Pancreas (tissue), 10 donors: ENCODE results near the gene INS. TPM values are rescaled to one million over a fixed set of nuclear protein-coding genes. Genes with fewer than 3 reads are reported as not detected.
A peak's percentile ranks its signal among the peaks of the same experiment; 100 is the strongest.

Experiments used
- ATAC-seq, 4 donors: fragments of 200-7000 bp; cut with Tn5 transposase; one replicate each; pipeline versions ENCODE4 v1.8.0 to v1.9.1; 2020; ENCODE audit warnings: mild to moderate bottlenecking in 4 of 4, moderate library complexity in 4 of 4
- DNase-seq, 6 donors: peaks; one replicate each; pipeline ENCODE4 v3.0.0-alpha.2; 2020
- FAIRE-seq: peaks from 2 replicates; lab custom pipeline; 2012; peaks lifted over from hg19 to GRCh38; lab: Jason Lieb, UNC
- H3K27ac ChIP-seq, 4 donors: fragments of 200-600 bp; sonication (generic); 1 replicate in 3 of 4; 2 replicates in 1 of 4; pipeline versions ENCODE4 v1.5.0 to v1.8.0; 2020
- H3K27me3 ChIP-seq, 4 donors: fragments of 200-600 bp; one replicate each; pipeline ENCODE4 v1.8.0; 2021
- H3K36me3 ChIP-seq, 3 donors: fragments of 200-600 bp; sonication (generic) in 1 of 3; one replicate each; pipeline versions ENCODE4 v1.5.0 to v1.8.0; 2020 to 2021
- H3K4me1 ChIP-seq, 3 donors: fragments of 200-600 bp; one replicate each; pipeline ENCODE4 v1.8.0; 2021
- H3K4me3 ChIP-seq, 4 donors: fragments of 200-600 bp; sonication (generic) in 2 of 4; one replicate each; pipeline versions ENCODE4 v1.5.0 to v1.8.0; 2020 to 2021
- H3K9me3 ChIP-seq, 4 donors: fragments of 200-600 bp; one replicate each; pipeline ENCODE4 v1.8.0; 2021
- WGBS, 2 donors: extraction: QIAGEN DNeasy Blood & Tissue Kit; methylation state at CpG; one replicate each; pipeline ENCODE4 v1.1.7; 2013; 5-methylcytosine and 5-hydroxymethylcytosine counted together
- intact Hi-C, 3 donors: fragments of 100-400 bp; cut with DNase I; formaldehyde crosslinking; loops; one replicate each; pipeline versions ENCODE4 v1.11.1 to v1.14.2; 2022
- polyA plus RNA-seq, 2 donors: library from polyadenylated mRNA; stranded (reverse); fragments of 200-250 nt; gene quantifications; one replicate each; pipeline ENCODE4 v1.2.3, GENCODE V29; 2013
- total RNA-seq, 6 donors: library from RNA; stranded (reverse); fragmentation: NEBNext Ultra II Directional in 4 of 6; extraction: Animal tissue kit (Norgen Biotek cat#: 25700) in 4 of 6; gene quantifications; one replicate each; pipeline versions ENCODE4 v1.2.1 to v1.2.4, GENCODE V29; 2021 to 2023
- TF ChIP-seq, protein P1 (sequence below), 4 donors: fragments of 200-600 bp; sonication (generic) in 3 of 4; IDR thresholded peaks; one replicate each; pipeline versions ENCODE4 v1.5.0 to v1.8.0; 2021; ENCODE audit warnings: antibody characterized with exemption in 4 of 4
- donor health status: healthy with polysubstance abuse.
- donor health status: DM: no; HTN: no; CAD: no; lungs with moderate emphysema.
- donor health status: DM: no; HTN: no; CAD: no.
- donor health status: control.
- donor health status: control.
- donor health status: Bipolar disorder and iron deficiency.
- donor health status: DM: yes; HTN: yes; CAD: no.
- donor health status: DM: no; HTN: no; CAD: no.
- donor health status: DM: no; HTN: no; CAD: no.
- donor health status: DM: yes; HTN: yes; CAD: no.

The INS gene
- total and polyA plus RNA-seq, 8 donors, result 1,425 to 145,342 (median 6,399) TPM

DNA sequence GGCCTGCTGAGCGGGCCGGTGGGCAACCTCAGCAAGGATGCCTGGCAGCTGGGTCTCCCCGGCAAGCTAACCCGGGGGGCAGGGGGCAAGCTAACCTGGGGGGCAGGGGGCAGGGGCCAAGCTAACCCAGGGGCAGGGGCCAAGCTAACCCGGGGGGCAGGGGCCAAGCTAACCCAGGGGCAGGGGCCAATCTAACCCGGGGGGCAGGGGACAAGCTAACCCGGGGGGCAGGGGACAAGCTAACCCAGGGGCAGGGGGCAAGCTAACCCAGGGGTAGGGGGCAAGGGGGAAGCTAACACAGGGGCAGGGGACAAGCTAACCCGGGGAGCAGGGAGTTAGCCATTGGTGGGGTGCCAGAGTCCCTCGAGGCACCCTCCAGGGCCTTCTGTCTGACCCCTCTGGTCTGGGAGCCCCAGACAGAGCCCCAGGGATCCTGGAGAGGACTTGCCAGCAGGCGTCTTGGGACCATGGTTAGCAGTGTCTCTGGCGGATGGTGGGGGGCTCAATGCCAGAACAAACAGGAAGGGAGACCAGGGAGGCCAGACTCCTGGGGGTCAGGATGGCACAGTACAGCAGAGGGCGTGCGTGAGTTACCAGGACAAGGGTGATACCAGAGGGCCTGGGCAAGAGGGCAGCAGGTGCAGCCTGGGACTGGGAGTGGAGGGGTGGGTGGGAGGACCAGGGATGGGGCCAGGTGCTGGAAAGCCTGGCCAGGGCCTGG lies 37.9 kb downstream of the INS start:
- peak in 3 of 6 donors; percentile 26 to 66 (median 52) for DNase-seq
- no peak for FAIRE-seq
- 64 to 74% methylated on average over 13 of the region's 13 CpGs for WGBS, 2 donors
- Histone ChIP-seq H3K27me3 (no peaks in the 10 kb centered on the region), H3K4me1 (no peaks in the 10 kb centered on the region), H3K9me3 (no peaks in the 10 kb centered on the region), H3K4me3 (no peak overlapping the region), H3K36me3 (no peaks in the 10 kb centered on the region), H3K27ac (no peak overlapping the region)
- TF ChIP-seq, protein P1, sequence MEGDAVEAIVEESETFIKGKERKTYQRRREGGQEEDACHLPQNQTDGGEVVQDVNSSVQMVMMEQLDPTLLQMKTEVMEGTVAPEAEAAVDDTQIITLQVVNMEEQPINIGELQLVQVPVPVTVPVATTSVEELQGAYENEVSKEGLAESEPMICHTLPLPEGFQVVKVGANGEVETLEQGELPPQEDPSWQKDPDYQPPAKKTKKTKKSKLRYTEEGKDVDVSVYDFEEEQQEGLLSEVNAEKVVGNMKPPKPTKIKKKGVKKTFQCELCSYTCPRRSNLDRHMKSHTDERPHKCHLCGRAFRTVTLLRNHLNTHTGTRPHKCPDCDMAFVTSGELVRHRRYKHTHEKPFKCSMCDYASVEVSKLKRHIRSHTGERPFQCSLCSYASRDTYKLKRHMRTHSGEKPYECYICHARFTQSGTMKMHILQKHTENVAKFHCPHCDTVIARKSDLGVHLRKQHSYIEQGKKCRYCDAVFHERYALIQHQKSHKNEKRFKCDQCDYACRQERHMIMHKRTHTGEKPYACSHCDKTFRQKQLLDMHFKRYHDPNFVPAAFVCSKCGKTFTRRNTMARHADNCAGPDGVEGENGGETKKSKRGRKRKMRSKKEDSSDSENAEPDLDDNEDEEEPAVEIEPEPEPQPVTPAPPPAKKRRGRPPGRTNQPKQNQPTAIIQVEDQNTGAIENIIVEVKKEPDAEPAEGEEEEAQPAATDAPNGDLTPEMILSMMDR (IDR thresholded peaks at IDR 0.05), result no peak
- no peak for ATAC-seq
- intact Hi-C loops, result no loop called here

DNA sequence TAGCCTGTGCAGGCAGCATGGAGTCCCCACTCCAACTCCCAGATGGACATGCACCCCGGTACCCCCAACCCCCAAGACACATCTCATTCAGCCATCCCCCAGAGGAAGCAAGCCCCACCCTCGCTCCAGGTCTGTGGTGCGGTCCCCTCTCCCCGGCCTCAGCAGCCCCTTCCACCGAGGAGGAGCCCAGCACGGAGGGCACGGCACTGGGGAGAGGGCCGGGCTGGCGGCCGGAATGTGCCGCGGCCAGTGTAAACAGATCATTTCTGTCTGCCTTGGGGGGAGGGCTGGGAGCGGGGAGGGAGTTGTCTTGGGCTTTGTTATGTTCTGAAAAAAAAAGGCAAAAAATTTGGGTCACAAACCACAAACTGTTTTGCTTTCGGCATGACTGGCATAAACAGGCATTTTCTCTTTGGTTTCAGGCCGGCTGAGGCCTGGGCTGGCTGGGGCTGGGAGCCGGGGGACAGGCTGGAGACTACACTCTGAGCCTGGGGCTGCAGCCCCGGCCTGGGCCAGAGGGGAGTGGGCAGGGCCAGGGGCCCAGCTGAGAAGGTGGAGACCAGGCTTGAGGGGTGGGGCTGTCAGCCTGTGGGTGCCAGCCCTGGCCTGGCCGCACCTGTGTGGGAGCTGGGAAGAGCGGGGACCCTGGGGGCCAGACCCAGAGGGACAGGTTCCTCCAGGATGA lies 38.6 kb downstream of the INS start:
- no peaks in the 10 kb centered on the region for H3K27me3 ChIP-seq
- no peak for ATAC-seq
- H3K4me1 ChIP-seq, result no peaks in the 10 kb centered on the region
- intact Hi-C loops, result no loop called here
- H3K9me3 ChIP-seq, result no peaks in the 10 kb centered on the region
- H3K36me3 ChIP-seq, result no peaks in the 10 kb centered on the region
- FAIRE-seq, result no peak
- 44 to 63% methylated on average over 19 of the region's 19 CpGs for WGBS, 2 donors
- TF ChIP-seq, protein P1 (IDR thresholded peaks at IDR 0.05), result no peak
- no peak overlapping the region for H3K4me3 ChIP-seq
- peak in 3 of 6 donors; percentile 25 to 51 (median 51) for DNase-seq
- no peak overlapping the region for H3K27ac ChIP-seq

DNA sequence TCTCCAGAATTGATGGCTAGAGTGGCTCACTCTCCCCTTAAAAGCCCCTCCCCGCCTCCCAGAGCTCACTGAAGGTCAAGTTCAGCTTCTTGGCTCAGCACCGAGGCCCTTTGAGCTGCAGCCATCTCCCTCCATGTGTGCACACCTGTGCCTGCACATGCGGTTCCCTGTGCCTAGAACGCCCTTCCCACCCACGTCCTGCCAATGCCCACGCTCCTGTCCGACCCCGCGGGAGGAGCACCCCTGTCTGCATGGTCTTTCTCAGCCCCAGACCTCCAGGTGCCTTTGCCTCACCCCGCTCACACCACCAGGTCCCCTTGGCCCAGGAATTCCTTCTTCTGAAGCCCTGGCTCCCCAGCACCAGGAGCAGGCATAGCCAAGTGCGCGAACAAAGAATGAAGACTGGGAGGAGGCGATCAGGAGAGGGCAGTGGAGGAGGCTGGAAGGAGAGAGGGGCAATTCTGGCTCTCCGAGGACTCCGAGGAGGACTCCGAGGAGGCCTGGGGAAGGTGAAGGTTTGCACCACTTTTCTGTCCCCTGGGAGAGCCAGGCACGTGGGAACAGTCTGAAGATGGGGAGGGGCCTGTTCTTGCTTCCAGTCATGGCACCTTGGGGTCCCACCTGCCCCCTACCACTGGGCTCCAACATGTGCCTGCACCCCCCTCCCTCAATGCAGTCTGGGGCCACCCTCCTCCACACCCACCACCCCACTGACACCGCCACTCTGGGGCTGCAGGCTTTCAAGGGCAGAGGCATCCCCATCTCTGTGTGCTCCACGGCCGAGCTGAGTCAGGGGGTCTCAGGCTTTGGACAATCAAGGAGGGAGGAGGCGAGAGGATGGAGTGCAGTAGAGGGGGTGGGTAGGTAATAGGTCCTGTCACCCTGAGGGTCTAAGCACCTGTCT lies 39.5 kb downstream of the INS start:
- H3K27me3 ChIP-seq, result no peaks in the 10 kb centered on the region
- no peak overlapping the region for H3K4me3 ChIP-seq
- intact Hi-C loops, result no loop called here
- no peaks in the 10 kb centered on the region for H3K4me1 ChIP-seq
- FAIRE-seq, result no peak
- H3K27ac ChIP-seq, result no peak overlapping the region
- DNase-seq, result peak in 3 of 6 donors; percentile 14 to 52 (median 42)
- TF ChIP-seq, protein P1 (IDR thresholded peaks at IDR 0.05), result no peak
- WGBS, 2 donors, result 59 to 63% methylated on average over 21 of the region's 21 CpGs
- no peak for ATAC-seq
- H3K9me3 ChIP-seq, result no peaks in the 10 kb centered on the region
- H3K36me3 ChIP-seq, result no peaks in the 10 kb centered on the region

DNA sequence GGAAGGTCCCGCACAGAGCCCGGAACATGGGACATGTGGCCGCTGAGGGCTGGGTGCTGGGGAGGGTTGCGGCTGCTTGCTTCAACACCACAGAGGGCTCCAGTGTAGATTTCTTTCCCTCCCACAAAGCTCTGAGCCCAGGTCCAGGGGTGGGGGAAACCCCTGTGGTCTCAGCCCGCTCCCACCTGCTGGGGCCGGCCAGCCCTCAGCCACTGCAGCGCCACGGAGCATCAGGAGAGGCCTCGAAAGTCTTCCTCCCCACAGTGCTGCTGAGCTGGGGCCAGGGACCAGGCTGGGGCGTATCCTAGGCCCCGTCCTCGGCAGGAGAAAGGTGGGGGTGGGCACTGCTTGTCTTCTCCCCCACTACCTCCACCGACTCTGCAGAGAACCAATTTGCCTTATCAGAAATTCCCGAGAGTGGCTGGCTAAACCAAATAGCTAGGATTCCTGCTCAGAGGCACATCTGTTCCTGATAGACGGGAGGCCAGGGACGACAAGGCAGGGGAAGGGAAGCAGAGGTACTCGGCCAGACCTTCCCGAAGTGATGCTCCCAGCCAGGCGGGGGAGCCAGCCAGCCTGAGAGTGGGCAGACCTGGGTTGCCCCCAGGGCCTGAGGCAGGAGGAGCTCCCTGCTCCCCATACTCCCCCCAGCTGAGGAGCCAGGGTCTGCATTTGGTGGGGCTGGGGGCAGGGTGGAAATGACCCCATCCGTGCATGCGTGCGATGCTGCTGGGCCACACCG lies 40.5 kb downstream of the INS start:
- TF ChIP-seq, protein P1 (IDR thresholded peaks at IDR 0.05), result no peak
- Histone ChIP-seq H3K36me3 (no peaks in the 10 kb centered on the region), H3K27me3 (no peaks in the 10 kb centered on the region), H3K9me3 (no peaks in the 10 kb centered on the region), H3K4me1 (no peaks in the 10 kb centered on the region), H3K4me3 (no peak overlapping the region), H3K27ac (no peak overlapping the region)
- intact Hi-C loops, result no loop called here
- DNase-seq (peak in 1 of 6 donors; percentile 45), ATAC-seq (no peak), FAIRE-seq (no peak)
- 48 to 61% methylated on average over 23 of the region's 23 CpGs for WGBS, 2 donors
